ENCODE data around the gene PCDHA4.

DNA sequence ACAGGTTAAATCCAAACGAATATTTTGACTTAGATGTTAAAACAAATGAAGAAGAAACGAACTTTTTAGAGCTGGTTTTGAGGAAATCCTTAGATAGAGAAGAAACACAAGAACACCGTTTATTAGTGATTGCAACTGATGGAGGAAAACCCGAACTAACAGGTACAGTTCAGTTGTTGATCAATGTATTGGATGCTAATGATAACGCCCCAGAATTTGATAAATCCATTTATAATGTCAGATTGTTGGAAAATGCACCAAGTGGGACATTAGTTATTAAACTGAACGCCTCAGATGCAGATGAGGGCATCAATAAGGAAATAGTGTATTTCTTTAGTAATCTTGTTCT is 15.4 kb downstream of the PCDHA4 start:
- TF ChIP-seq POLR2A (IDR thresholded peaks at IDR 0.05) (no peak), EP300 (IDR thresholded peaks at IDR 0.05; ENCODE audit: low read depth) (no peak)
